GM12878 (cell line): Measurements from ENCODE around the gene CCDC63. TPM values are rescaled to one million over a fixed set of nuclear protein-coding genes. Genes with fewer than 3 reads are reported as not detected.

Experiments used
- ATAC-seq: fragments of 200-7000 bp; cut with Tn5 transposase; 3 replicates; pipeline ENCODE4 v1.9.1; 2020; ENCODE audit warnings: mild to moderate bottlenecking, moderate library complexity
- BruUV-seq: library from RNA; stranded (reverse); fragments of 400-500 nt; replicated peaks from 2 replicates; lab custom pipeline; 2021; lab: Mats Ljungman, UMichigan
- CTCF ChIA-PET: fragments of 300-600 bp; sonication (Branson Sonifier 250); formaldehyde crosslinking; extraction: SDS; loops from one replicate; lab custom pipeline; 2021; ENCODE audit warnings: inconsistent platforms; lab: Yijun Ruan, JAX
- POLR2A ChIA-PET: fragments of 350-600 bp; formaldehyde crosslinking; extraction: SDS; loops from one replicate; lab custom pipeline; 2021; ENCODE audit warnings: inconsistent platforms; lab: Charles Lee
- RAD21 ChIA-PET: fragments of 300-600 bp; sonication (Branson Sonifier 250); formaldehyde crosslinking; loops from one replicate; lab custom pipeline; 2023; ENCODE audit warnings: antibody characterized with exemption; ENCODE audit not compliant: unreplicated experiment; lab: Charles Lee
- SMC1A ChIA-PET: fragments of 300-600 bp; sonication (Branson Sonifier 250); formaldehyde crosslinking; loops from one replicate; lab custom pipeline; 2023; ENCODE audit not compliant: unreplicated experiment, uncharacterized antibody; lab: Charles Lee
- DNase-seq: peaks from one replicate; pipeline ENCODE4 v3.0.0-alpha.2; 2011; ENCODE audit warnings: low read depth, low spot score
- FAIRE-seq: peaks from 3 replicates; lab custom pipeline; 2011; peaks lifted over from hg19 to GRCh38; lab: Jason Lieb, UNC
- H2AFZ ChIP-seq: 2 replicates; pipeline ENCODE4 v1.6.0; 2011; ENCODE audit warnings: low read depth, low read length, control low read depth; ENCODE audit not compliant: control insufficient read depth
- H3K27ac ChIP-seq: 2 replicates; pipeline ENCODE4 v1.5.1; 2011; ENCODE audit warnings: control low read depth; ENCODE audit not compliant: control insufficient read depth, insufficient read depth
- H3K27me3 ChIP-seq, 2 experiments: replicated peaks in 1 of 2; 2 replicates each; pipeline versions ENCODE4 v1.6.0 to v1.6.1; 2011; ENCODE audit warnings: low read length in 1 of 2; ENCODE audit not compliant: control insufficient read depth in 2 of 2, insufficient read depth in 2 of 2
- H3K36me3 ChIP-seq, 2 experiments: 2 replicates each; pipeline ENCODE4 v1.5.1; 2011; ENCODE audit warnings: low read length in 1 of 2; ENCODE audit not compliant: control insufficient read depth in 2 of 2, insufficient read depth in 2 of 2
- H3K4me1 ChIP-seq: 2 replicates; pipeline ENCODE4 v1.6.1; 2011; ENCODE audit warnings: mild to moderate bottlenecking, low read length, moderate library complexity, mixed read lengths; ENCODE audit not compliant: control insufficient read depth, insufficient read depth
- H3K4me2 ChIP-seq: 2 replicates; pipeline ENCODE4 v1.6.0; 2011; ENCODE audit warnings: control low read depth; ENCODE audit not compliant: control insufficient read depth, insufficient read depth
- H3K4me3 ChIP-seq: fragments of 200-600 bp; sonication (generic); 2 replicates; pipeline ENCODE4 v1.5.1; 2016
- H3K79me2 ChIP-seq: 2 replicates; pipeline ENCODE4 v1.6.0; 2011; ENCODE audit warnings: low read length; ENCODE audit not compliant: control insufficient read depth, insufficient read depth
- H3K9ac ChIP-seq: 2 replicates; pipeline ENCODE4 v1.8.0; 2011; ENCODE audit warnings: low read length, control low read depth, mixed read lengths; ENCODE audit not compliant: control insufficient read depth, insufficient read depth
- H3K9me3 ChIP-seq: replicated peaks from 3 replicates; pipeline ENCODE4 v1.5.1; 2011; ENCODE audit warnings: mild to moderate bottlenecking, low read length; ENCODE audit not compliant: control insufficient read depth, insufficient read depth
- H4K20me1 ChIP-seq: 2 replicates; pipeline ENCODE4 v1.6.0; 2011; ENCODE audit not compliant: control insufficient read depth, insufficient read depth
- FOXM1 ChIP-seq: IDR thresholded peaks from 2 replicates; pipeline ENCODE4 v1.6.1; 2012; ENCODE audit warnings: low read depth, mild to moderate bottlenecking, inconsistent platforms, low read length, moderate library complexity
- NFYB ChIP-seq: IDR thresholded peaks from 2 replicates; pipeline ENCODE4 v1.6.1; 2011; ENCODE audit warnings: low read depth, mild to moderate bottlenecking, low read length, improper control_type of control experiment, moderate library complexity; ENCODE audit not compliant: insufficient read depth
- SUZ12 ChIP-seq: fragments of 200-600 bp; sonication (generic); IDR thresholded peaks from one replicate; pipeline ENCODE4 v1.6.1; 2018; ENCODE audit warnings: antibody characterized with exemption, mild to moderate bottlenecking; ENCODE audit not compliant: unreplicated experiment
- TCF7 ChIP-seq: IDR thresholded peaks from 2 replicates; pipeline ENCODE4 v1.6.1; 2014; ENCODE audit warnings: antibody characterized with exemption, borderline replicate concordance
- WGBS: methylation state at CpG from one replicate; pipeline ENCODE4 v1.1.6; 2016; ENCODE audit warnings: low lambda C conversion rate; ENCODE audit not compliant: insufficient replicate concordance, insufficient coverage; ENCODE audit errors: missing lambda C conversion rate; 5-methylcytosine and 5-hydroxymethylcytosine counted together
- in situ Hi-C: fragments of 300-500 bp; cut with MboI; formaldehyde crosslinking; loops from 9 replicates; pipeline ENCODE4 v1.14.3; 2018; ENCODE audit warnings: mixed read lengths
- intact Hi-C: fragments of 100-400 bp; cut with micrococcal nuclease; formaldehyde crosslinking; loops from one replicate; pipeline ENCODE4 v1.14.2; 2022; ENCODE audit not compliant: unreplicated experiment
- polyA plus RNA-seq, 11 experiments: library from polyadenylated mRNA; depleted of rRNA in 4 of 11; unstranded in 6 of 11; stranded (reverse) in 5 of 11; fragments of >200 nt; fragmentation: Nextera tagmentation in 4 of 11; fragmentation: Illumina TruSeq in 1 of 11; extraction: Ambion mirVana in 4 of 11; extraction: Trizol in 1 of 11; gene quantifications; 1 replicate in 1 of 11; 2 replicates in 10 of 11; pipeline versions ENCODE4 v1.2.1 to v1.2.3, GENCODE V29; 2011 to 2016; ENCODE audit warnings: inconsistent platforms in 2 of 11, missing spikeins in 2 of 11, low read depth in 1 of 11
- total RNA-seq, 4 experiments: library from RNA; depleted of rRNA in 3 of 4; stranded (reverse); fragments of >200 nt in 3 of 4; fragmentation: Illumina TruSeq in 1 of 4; extraction: Trizol in 1 of 4; gene quantifications; 2 replicates each; pipeline versions ENCODE4 v1.2.1 to v1.2.3, GENCODE V29; 2013 to 2021
- TF ChIP-seq, protein P1 (sequence below): fragments of 450-650 bp; IDR thresholded peaks from 2 replicates; pipeline ENCODE4 v1.6.1; 2018; ENCODE audit warnings: mild to moderate bottlenecking, low read depth, moderate library complexity; ENCODE audit not compliant: partially characterized antibody
- TF ChIP-seq, protein P2 (sequence below): fragments of 450-650 bp; formaldehyde crosslinking; IDR thresholded peaks from 2 replicates; pipeline ENCODE4 v1.4.0; 2020; ENCODE audit warnings: mild to moderate bottlenecking, moderate library complexity
- TF ChIP-seq, protein P3 (sequence below): fragments of 450-650 bp; IDR thresholded peaks from 2 replicates; pipeline ENCODE4 v1.6.1; 2016; ENCODE audit warnings: mild to moderate bottlenecking

CCDC63 gene
- total and polyA plus RNA-seq, 10 of the 15 experiments (the other 5 are each of a cell fraction or from before 2014, with no cell fraction given) = not detected

DNA sequence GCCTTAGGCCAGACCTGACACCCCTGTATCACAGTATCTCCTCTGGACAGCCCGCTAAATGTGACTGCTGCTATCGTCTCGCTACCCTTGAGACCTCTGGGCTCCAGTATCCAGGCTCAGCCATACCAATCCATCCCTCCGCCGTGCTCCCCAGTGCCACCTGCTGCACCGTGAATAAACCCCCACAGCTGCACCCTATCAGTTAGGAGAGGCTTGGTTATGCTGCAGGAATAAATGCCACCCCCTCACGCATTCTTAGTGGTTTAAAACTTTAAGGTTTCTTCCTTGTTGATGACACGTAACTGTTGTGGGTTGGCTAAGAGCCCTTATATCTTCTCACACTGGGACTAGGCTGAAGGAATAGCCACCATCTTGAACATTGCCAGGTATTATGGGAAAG lies 12.1 kb downstream of the CCDC63 start:
- Histone ChIP-seq H3K9me3 (no peaks in the 10 kb centered on the region), H2AFZ (no peak overlapping the region), H3K27me3 (no peaks in the 10 kb centered on the region), H3K4me1 (no peaks in the 10 kb centered on the region), H3K4me3 (no peak overlapping the region), H3K27ac (no peak overlapping the region), H3K79me2 (no peaks in the 10 kb centered on the region), H3K36me3 (no peaks in the 10 kb centered on the region), H3K4me2 (no peak overlapping the region), H3K9ac (no peak overlapping the region), H4K20me1 (no peaks in the 10 kb centered on the region)
- intact Hi-C loops = no loop called here
- WGBS = 45% methylated on average over 8 of the region's 8 CpGs
- no TSS peak for BruUV-seq
- ATAC-seq = no peak; the same call in 2 of the 3 replicates
- SMC1A ChIA-PET = no interaction called here
- CTCF ChIA-PET = no interaction called here
- DNase-seq = no peak
- in situ Hi-C loops = no loop called here
- RAD21 ChIA-PET = no interaction called here
- POLR2A ChIA-PET = no interaction called here
- TF ChIP-seq TCF7 = no peak
- TF ChIP-seq, protein P1, sequence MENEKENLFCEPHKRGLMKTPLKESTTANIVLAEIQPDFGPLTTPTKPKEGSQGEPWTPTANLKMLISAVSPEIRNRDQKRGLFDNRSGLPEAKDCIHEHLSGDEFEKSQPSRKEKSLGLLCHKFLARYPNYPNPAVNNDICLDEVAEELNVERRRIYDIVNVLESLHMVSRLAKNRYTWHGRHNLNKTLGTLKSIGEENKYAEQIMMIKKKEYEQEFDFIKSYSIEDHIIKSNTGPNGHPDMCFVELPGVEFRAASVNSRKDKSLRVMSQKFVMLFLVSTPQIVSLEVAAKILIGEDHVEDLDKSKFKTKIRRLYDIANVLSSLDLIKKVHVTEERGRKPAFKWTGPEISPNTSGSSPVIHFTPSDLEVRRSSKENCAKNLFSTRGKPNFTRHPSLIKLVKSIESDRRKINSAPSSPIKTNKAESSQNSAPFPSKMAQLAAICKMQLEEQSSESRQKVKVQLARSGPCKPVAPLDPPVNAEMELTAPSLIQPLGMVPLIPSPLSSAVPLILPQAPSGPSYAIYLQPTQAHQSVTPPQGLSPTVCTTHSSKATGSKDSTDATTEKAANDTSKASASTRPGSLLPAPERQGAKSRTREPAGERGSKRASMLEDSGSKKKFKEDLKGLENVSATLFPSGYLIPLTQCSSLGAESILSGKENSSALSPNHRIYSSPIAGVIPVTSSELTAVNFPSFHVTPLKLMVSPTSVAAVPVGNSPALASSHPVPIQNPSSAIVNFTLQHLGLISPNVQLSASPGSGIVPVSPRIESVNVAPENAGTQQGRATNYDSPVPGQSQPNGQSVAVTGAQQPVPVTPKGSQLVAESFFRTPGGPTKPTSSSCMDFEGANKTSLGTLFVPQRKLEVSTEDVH = no peak
- FAIRE-seq = no peak

DNA sequence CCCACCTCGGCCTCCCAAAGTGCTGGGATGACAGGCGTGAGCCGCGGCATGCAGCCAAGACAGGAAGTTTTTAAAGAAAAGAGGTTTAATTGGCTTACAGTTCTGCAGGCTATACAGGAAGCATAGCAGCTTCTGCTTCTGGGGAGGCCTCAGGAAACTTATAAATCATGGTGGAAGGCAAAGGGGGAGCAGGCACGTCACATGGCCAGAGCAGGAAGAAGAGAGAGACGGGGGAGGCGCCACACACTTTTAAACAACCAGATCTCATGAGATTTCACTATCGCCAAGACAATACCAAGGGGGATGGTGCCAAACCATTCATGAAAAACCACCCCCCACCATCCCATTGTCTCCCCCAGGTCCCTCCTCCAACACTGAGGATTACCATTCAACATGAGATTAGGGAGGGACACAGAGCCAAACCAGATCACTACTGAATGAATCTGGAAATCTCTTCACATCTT lies 14.1 kb downstream of the CCDC63 start:
- H4K20me1 ChIP-seq = no peaks in the 10 kb centered on the region
- no peaks in the 10 kb centered on the region for H3K9me3 ChIP-seq
- H3K27me3 ChIP-seq = no peaks in the 10 kb centered on the region; a peak in 1 of 4 replicates
- 25% methylated on average over 8 of the region's 8 CpGs for WGBS
- H3K27ac ChIP-seq = no peak overlapping the region
- CTCF ChIA-PET = interaction anchor here (1.1 to 1.4 kb wide), 2 partner anchors 17 to 27 kb away, joined by 3 to 5 read pairs; no protein-coding TSS in a partner anchor
- H3K4me3 ChIP-seq = no peak overlapping the region
- no peaks in the 10 kb centered on the region for H3K79me2 ChIP-seq
- TF ChIP-seq, protein P2, sequence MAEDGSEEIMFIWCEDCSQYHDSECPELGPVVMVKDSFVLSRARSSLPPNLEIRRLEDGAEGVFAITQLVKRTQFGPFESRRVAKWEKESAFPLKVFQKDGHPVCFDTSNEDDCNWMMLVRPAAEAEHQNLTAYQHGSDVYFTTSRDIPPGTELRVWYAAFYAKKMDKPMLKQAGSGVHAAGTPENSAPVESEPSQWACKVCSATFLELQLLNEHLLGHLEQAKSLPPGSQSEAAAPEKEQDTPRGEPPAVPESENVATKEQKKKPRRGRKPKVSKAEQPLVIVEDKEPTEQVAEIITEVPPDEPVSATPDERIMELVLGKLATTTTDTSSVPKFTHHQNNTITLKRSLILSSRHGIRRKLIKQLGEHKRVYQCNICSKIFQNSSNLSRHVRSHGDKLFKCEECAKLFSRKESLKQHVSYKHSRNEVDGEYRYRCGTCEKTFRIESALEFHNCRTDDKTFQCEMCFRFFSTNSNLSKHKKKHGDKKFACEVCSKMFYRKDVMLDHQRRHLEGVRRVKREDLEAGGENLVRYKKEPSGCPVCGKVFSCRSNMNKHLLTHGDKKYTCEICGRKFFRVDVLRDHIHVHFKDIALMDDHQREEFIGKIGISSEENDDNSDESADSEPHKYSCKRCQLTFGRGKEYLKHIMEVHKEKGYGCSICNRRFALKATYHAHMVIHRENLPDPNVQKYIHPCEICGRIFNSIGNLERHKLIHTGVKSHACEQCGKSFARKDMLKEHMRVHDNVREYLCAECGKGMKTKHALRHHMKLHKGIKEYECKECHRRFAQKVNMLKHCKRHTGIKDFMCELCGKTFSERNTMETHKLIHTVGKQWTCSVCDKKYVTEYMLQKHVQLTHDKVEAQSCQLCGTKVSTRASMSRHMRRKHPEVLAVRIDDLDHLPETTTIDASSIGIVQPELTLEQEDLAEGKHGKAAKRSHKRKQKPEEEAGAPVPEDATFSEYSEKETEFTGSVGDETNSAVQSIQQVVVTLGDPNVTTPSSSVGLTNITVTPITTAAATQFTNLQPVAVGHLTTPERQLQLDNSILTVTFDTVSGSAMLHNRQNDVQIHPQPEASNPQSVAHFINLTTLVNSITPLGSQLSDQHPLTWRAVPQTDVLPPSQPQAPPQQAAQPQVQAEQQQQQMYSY (CRISPR knock-in tag) = no peak
- TF ChIP-seq FOXM1 = no peak
- TF ChIP-seq, protein P3, sequence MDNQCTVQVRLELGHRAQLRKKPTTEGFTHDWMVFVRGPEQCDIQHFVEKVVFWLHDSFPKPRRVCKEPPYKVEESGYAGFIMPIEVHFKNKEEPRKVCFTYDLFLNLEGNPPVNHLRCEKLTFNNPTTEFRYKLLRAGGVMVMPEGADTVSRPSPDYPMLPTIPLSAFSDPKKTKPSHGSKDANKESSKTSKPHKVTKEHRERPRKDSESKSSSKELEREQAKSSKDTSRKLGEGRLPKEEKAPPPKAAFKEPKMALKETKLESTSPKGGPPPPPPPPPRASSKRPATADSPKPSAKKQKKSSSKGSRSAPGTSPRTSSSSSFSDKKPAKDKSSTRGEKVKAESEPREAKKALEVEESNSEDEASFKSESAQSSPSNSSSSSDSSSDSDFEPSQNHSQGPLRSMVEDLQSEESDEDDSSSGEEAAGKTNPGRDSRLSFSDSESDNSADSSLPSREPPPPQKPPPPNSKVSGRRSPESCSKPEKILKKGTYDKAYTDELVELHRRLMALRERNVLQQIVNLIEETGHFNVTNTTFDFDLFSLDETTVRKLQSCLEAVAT = no peak
- no peak for TF ChIP-seq SUZ12
- TF ChIP-seq NFYB = no peak
- TF ChIP-seq, all 136 proteins: peak for 0
- intact Hi-C loops (no loop called here), in situ Hi-C loops (no loop called here)
- no peak for ATAC-seq
- no peak overlapping the region for H3K4me2 ChIP-seq
- FAIRE-seq = no peak
- H3K4me1 ChIP-seq = no peaks in the 10 kb centered on the region
- no peaks in the 10 kb centered on the region for H3K36me3 ChIP-seq
- SMC1A ChIA-PET = no interaction called here
- BruUV-seq = no TSS peak
- POLR2A ChIA-PET = no interaction called here
- RAD21 ChIA-PET = no interaction called here
- peak overlapping the region; percentile 4 for H2AFZ ChIP-seq
- H3K9ac ChIP-seq = no peak overlapping the region
- DNase-seq = no peak
